Heart right ventricle (tissue), 16 donors: ENCODE data around the gene CCNB1IP1. TPM values are rescaled to one million over a fixed set of nuclear protein-coding genes. Genes with fewer than 3 reads are reported as not detected.
A peak's percentile ranks its signal among the peaks of the same experiment; 100 is the strongest.
"Not testable (repeated sequence)": the region's sequence is repeated elsewhere in the genome, so short reads cannot be mapped to it uniquely, and the experiment has no call there.

Source experiments
- ATAC-seq, 8 donors: fragments of 200-7000 bp; cut with Tn5 transposase; one replicate each; pipeline ENCODE4 v1.9.1; 2020; ENCODE audit warnings: mild to moderate bottlenecking in 8 of 8, moderate library complexity in 8 of 8, moderate number of reproducible peaks in 1 of 8
- DNase-seq, 2 donors: peaks; one replicate each; pipeline ENCODE4 v3.0.0-alpha.2; 2020
- H3K27ac ChIP-seq, 10 donors: fragments of 200-600 bp; sonication (generic) in 2 of 10; one replicate each; pipeline versions ENCODE4 v1.5.0 to v1.8.0; 2020 to 2022; ENCODE audit warnings: mild to moderate bottlenecking in 3 of 10
- H3K27me3 ChIP-seq, 7 donors: fragments of 200-600 bp; one replicate each; pipeline ENCODE4 v1.8.0; 2021 to 2022; ENCODE audit warnings: mild to moderate bottlenecking in 2 of 7
- H3K36me3 ChIP-seq, 9 donors: fragments of 200-600 bp; sonication (generic) in 1 of 9; one replicate each; pipeline versions ENCODE4 v1.5.0 to v1.8.0; 2020 to 2022; ENCODE audit warnings: mild to moderate bottlenecking in 2 of 9
- H3K4me1 ChIP-seq, 9 donors: fragments of 200-600 bp; sonication (generic) in 1 of 9; one replicate each; pipeline versions ENCODE4 v1.5.0 to v1.8.0; 2020 to 2022; ENCODE audit warnings: mild to moderate bottlenecking in 4 of 9
- H3K4me3 ChIP-seq, 10 donors: fragments of 200-600 bp; sonication (generic) in 2 of 10; one replicate each; pipeline versions ENCODE4 v1.5.0 to v1.8.0; 2020 to 2022; ENCODE audit warnings: mild to moderate bottlenecking in 7 of 10, moderate library complexity in 2 of 10
- H3K9me3 ChIP-seq, 11 donors: fragments of 200-600 bp in 10 of 11; sonication (generic) in 2 of 11; one replicate each; pipeline versions ENCODE4 v1.5.0 to v1.8.0; 2013 to 2022; ENCODE audit warnings: mild to moderate bottlenecking in 2 of 11, control low read depth in 1 of 11, moderate library complexity in 1 of 11
- CTCF ChIP-seq, 9 donors: fragments of 200-600 bp; sonication (generic) in 2 of 9; IDR thresholded peaks; one replicate each; pipeline versions ENCODE4 v1.5.0 to v1.8.0; 2021 to 2022; ENCODE audit warnings: antibody characterized with exemption in 9 of 9, mild to moderate bottlenecking in 5 of 9, moderate library complexity in 1 of 9
- WGBS, 2 donors: extraction: QIAGEN DNeasy Blood & Tissue Kit; methylation state at CpG; one replicate each; pipeline ENCODE4 v1.1.7; 2013; ENCODE audit warnings: inconsistent platforms in 1 of 2; 5-methylcytosine and 5-hydroxymethylcytosine counted together
- intact Hi-C, 10 donors: fragments of 100-400 bp; cut with DNase I; formaldehyde crosslinking; loops; one replicate each; pipeline versions ENCODE4 v1.11.1 to v1.14.2; 2022
- polyA plus RNA-seq, 2 donors: library from polyadenylated mRNA; stranded (reverse); fragments of 200-250 nt; gene quantifications; one replicate each; pipeline ENCODE4 v1.2.3, GENCODE V29; 2013
- total RNA-seq, 10 donors: library from RNA; stranded (reverse); fragmentation: NEBNext Ultra II Directional in 3 of 10; extraction: Animal tissue kit (Norgen Biotek cat#: 25700) in 3 of 10; gene quantifications; one replicate each; pipeline versions ENCODE4 v1.2.1 to v1.2.4, GENCODE V29; 2021 to 2023
- donor health status: Arrhythmogenic right ventricular cardiomyopathy.
- donor health status: ischemic (EF 13 %, LVEDD 7.1; RV severe dilation, severe dysfunction).
- donor health status: healthy with polysubstance abuse.
- donor health status: DM: no; HTN: yes; CAD: no.
- donor health status: DM: no; HTN: no; CAD: no.
- donor health status: ischemic (EF 25% LVEDD 6.9; RV normal size, moderate dysfunction).
- donor health status: ischemic (EF 25% LVEDD 5.7; RV mildly dilated, moderate dysfunction).
- donor health status: healthy.
- donor health status: DM: yes; HTN: yes; CAD: no.
- donor health status: Ischemic cardiomyopathy.
- donor health status: ischemic (EF 35%, LVEDD 5.7; RV mildly dilated, moderate dysfunction).
- donor health status: nonischemic (EF 11% LVEDD 7.7; RV severe dilation, severe dysfunction).
- donor health status: DM: yes; HTN: yes; CAD: no.
- donor health status: PGD.
- donor health status: ischemic (EF 29% LVEDD 5.4; RV normal size, mild dysfunction).
- donor health status: nonischemic (EF 23%, LVEDD 6.1; RV moderate dilation, normal function).

Gene CCNB1IP1
- total and polyA plus RNA-seq, 12 donors, result 35.7 to 126 (median 57.4) TPM

GRCh38 chr14:20343862-20344220 lies 10.8 kb upstream of the CCNB1IP1 start:
- no peak for TF ChIP-seq CTCF (IDR thresholded peaks at IDR 0.05)
- H3K27ac ChIP-seq, result peak overlapping the region in 9 of 10 donors; percentile 73 to 94 (median 90)
- H3K9me3 ChIP-seq, result no peaks in the 10 kb centered on the region
- peak overlapping the region; percentile 50 to 87 (median 68) for H3K4me3 ChIP-seq
- ATAC-seq (no peak), DNase-seq (no peak)
- H3K36me3 ChIP-seq, result peaks cover 0 to 41% (median 6%) of the 10 kb centered on the region in 9 donors
- no peaks in the 10 kb centered on the region for H3K27me3 ChIP-seq
- intact Hi-C loops, result loop anchor here in 7 of 10 donors (1.0 to 10.0 kb wide), 11 partner anchors 11 to 339 kb away; partner anchors contain the start of genes TEP1 (in 5 of the 7), APEX1 (in 4 of the 7), CCNB1IP1 (in 3 of the 7) and OSGEP (in 2 of the 7)
- WGBS, 2 donors, result 1% methylated on average over 3 of the region's 3 CpGs
- peaks cover 0 to 16% (median 7%) of the 10 kb centered on the region in 9 donors for H3K4me1 ChIP-seq

GRCh38 chr14:20343092-20343861 lies 10.2 kb upstream of the CCNB1IP1 start, which contains the start of gene PARP2:
PARP2 (plus strand) TSS chr14:20343635; CDS start chr14:20343642, 7 bp downstream.
- peak; percentile 98 to 99 (median 98) for ATAC-seq

GRCh38 chr14:20341646-20342045 lies 8.6 kb upstream of the CCNB1IP1 start:
- Histone ChIP-seq H3K4me1 (peaks cover 0 to 16% (median 7%) of the 10 kb centered on the region in 9 donors), H3K27me3 (no peaks in the 10 kb centered on the region), H3K4me3 (peak overlapping the region in 9 of 10 donors; percentile 45 to 87 (median 68)), H3K9me3 (no peaks in the 10 kb centered on the region), H3K36me3 (peaks cover 0 to 19% (median 1%) of the 10 kb centered on the region in 9 donors), H3K27ac (peak overlapping the region in 7 of 10 donors; percentile 84 to 94 (median 88))
- TF ChIP-seq CTCF (IDR thresholded peaks at IDR 0.05), result no peak
- no peak for DNase-seq
- ATAC-seq, result no peak
- 70 to 73% methylated on average over 2 of the region's 2 CpGs for WGBS, 2 donors
- intact Hi-C loops, result loop anchor here in 7 of 10 donors (2.0 to 10.0 kb wide), 10 partner anchors 15 to 341 kb away; partner anchors contain the start of genes TEP1 (in 5 of the 7), APEX1 (in 4 of the 7), OSGEP (in 2 of the 7) and RNASE4 (in 2 of the 7)

More at GRCh38 chr14:20343092-20343861, 10.2 kb upstream of the CCNB1IP1 start, which contains the start of gene PARP2:
- 0 to 1% methylated on average over 50 of the region's 50 CpGs for WGBS, 2 donors
- DNase-seq, result peak; percentile 96 to 97
- no peaks in the 10 kb centered on the region for H3K9me3 ChIP-seq
- H3K4me3 ChIP-seq, result peak within 1 kb of the TSS; percentile 55 to 87 (median 68)
- intact Hi-C loops, result loop anchor here in 7 of 10 donors (1.0 to 10.0 kb wide), 11 partner anchors 10 to 340 kb away; partner anchors contain the start of genes TEP1 (in 5 of the 7), APEX1 (in 4 of the 7), CCNB1IP1 (in 3 of the 7) and OSGEP (in 2 of the 7)
- peaks cover 0 to 16% (median 7%) of the 10 kb centered on the region in 9 donors for H3K4me1 ChIP-seq
- no peaks in the 10 kb centered on the region for H3K27me3 ChIP-seq
- peak in 1 of 9 donors; percentile 5 for TF ChIP-seq CTCF (IDR thresholded peaks at IDR 0.05)
- peaks cover 0 to 35% (median 5%) of the 10 kb centered on the region in 9 donors for H3K36me3 ChIP-seq
- H3K27ac ChIP-seq, result peak within 1 kb of the TSS; percentile 67 to 94 (median 89)

GRCh38 chr14:20341032-20341431 lies 8.0 kb upstream of the CCNB1IP1 start:
- WGBS, 2 donors, result 95 to 96% methylated on average over 4 of the region's 4 CpGs
- intact Hi-C loops, result loop anchor here in 7 of 10 donors (5.0 to 10.0 kb wide), 7 partner anchors 71 to 341 kb away; partner anchors contain the start of genes APEX1 (in 4 of the 7), TEP1 (in 3 of the 7), OSGEP (in 2 of the 7) and RNASE4 (in 2 of the 7)
- H3K27ac ChIP-seq, result peak overlapping the region in 1 of 10 donors; percentile 94
- not testable (repeated sequence) for DNase-seq, H3K9me3 ChIP-seq, H3K4me3 ChIP-seq, H3K27me3 ChIP-seq, ATAC-seq
- peaks cover 0 to 16% (median 7%) of the 10 kb centered on the region in 9 donors for H3K4me1 ChIP-seq
- H3K36me3 ChIP-seq, result peaks cover 0 to 13% (median 0%) of the 10 kb centered on the region in 9 donors
